ENCODE measurements around the gene SEL1L. TPM values are rescaled to one million over a fixed set of nuclear protein-coding genes. Genes with fewer than 3 reads are reported as not detected.
"Not testable (repeated sequence)": the region's sequence is repeated elsewhere in the genome, so short reads cannot be mapped to it uniquely, and the experiment has no call there.

SEL1L gene
- total and polyA plus RNA-seq, 2 donors (not counting 3 experiments of a cell fraction or from before 2014, with no cell fraction given): 15.0 to 95.0 TPM

DNA sequence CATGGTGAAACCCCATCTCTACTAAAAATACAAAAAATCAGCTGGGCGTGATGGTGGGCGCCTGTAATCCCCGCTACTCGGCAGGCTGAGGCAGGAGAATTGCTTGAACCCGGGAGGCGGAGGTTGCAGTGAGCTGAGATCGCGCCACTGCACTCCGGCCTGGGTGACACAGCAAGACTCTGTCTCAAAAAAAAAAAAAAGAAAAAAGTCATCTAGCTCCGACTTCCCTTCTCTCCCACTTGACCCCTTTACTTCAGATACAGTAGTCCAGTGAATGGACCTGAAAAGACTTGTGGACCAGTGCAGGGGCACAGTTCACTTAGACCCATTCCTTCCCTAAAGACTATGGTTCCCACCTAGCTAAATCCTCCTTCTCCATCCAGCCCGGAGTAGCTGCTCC is 103.9 kb downstream of the SEL1L start:
- BruUV-seq (replicated peaks); H3K4me3 ChIP-seq (replicated peaks in 1 of 3; ENCODE audit: insufficient read depth in 1 of 3, low read depth in 1 of 3, low read length in 3 of 3); dilution Hi-C loops (cut with MboI; ENCODE audit: extremely low pct_ligation_motif_present, low sequenced_read_pairs): not testable (repeated sequence)

GRCh38 chr14:81429028-81429427 is 104.6 kb downstream of the SEL1L start:
- no peak for TF ChIP-seq JUN (IDR thresholded peaks at IDR 0.05; ENCODE audit: borderline replicate concordance, insufficient read depth, insufficient read length, low read depth)
- no peak for TF ChIP-seq FOS (IDR thresholded peaks at IDR 0.05; ENCODE audit: borderline replicate concordance, insufficient read depth, low read length)
- TF ChIP-seq CTCF (IDR thresholded peaks at IDR 0.05; ENCODE audit: extremely low read depth in 1 of 2, insufficient read depth in 1 of 2, low read depth in 1 of 2, low read length in 2 of 2): no peak
- intact Hi-C loops (cut with micrococcal nuclease): no loop called here
- Histone ChIP-seq H3K9ac (replicated peaks; ENCODE audit: extremely low read depth, insufficient read depth, low read length) (no peak overlapping the region), H3K4me1 (ENCODE audit: control insufficient read depth, extremely low read depth, insufficient read depth, low read length) (no peaks in the 10 kb centered on the region), H4K20me1 (replicated peaks; ENCODE audit: control insufficient read depth, extremely low read depth, insufficient read depth, low read length) (no peaks in the 10 kb centered on the region), H3K36me3 (ENCODE audit: control insufficient read depth in 2 of 2, extremely low read depth in 1 of 2, insufficient read depth in 2 of 2, low read length in 2 of 2) (no peaks in the 10 kb centered on the region), H3K27me3 (ENCODE audit: control insufficient read depth in 2 of 2, insufficient read depth in 2 of 2, low read length in 2 of 2) (peaks cover 0 to 4% of the 10 kb centered on the region in 2 experiments), H3K9me1 (replicated peaks; ENCODE audit: control insufficient read depth, extremely low read depth, insufficient read depth, low read length) (no peaks in the 10 kb centered on the region), H3K4me3 (replicated peaks in 1 of 3; ENCODE audit: insufficient read depth in 1 of 3, low read depth in 1 of 3, low read length in 3 of 3) (no peak overlapping the region), H3K4me2 (ENCODE audit: insufficient read depth, low read length) (no peak overlapping the region), H2AFZ (ENCODE audit: low read depth, low read length) (no peak overlapping the region), H3K79me2 (ENCODE audit: control insufficient read depth, insufficient read depth, low read length) (no peaks in the 10 kb centered on the region), H3K9me3 (replicated peaks; ENCODE audit: control insufficient read depth, insufficient read depth, low read length) (no peaks in the 10 kb centered on the region), H3K27ac (ENCODE audit: insufficient read depth, low read depth, low read length) (no peak overlapping the region)
- dilution Hi-C loops (cut with MboI; ENCODE audit: extremely low pct_ligation_motif_present, low sequenced_read_pairs): no loop called here
- no peak for DNase-seq (ENCODE audit: low read depth, low spot score)
- no TSS peak for BruUV-seq (replicated peaks)
- no peak for FAIRE-seq
- POLR2A ChIA-PET: no interaction called here
- CTCF ChIA-PET: interaction anchor here (1.4 kb wide), 1 partner anchor 8 kb away, joined by 4 read pairs; no protein-coding TSS in a partner anchor

More for the DNA sequence above, 103.9 kb downstream of the SEL1L start:
- H3K9ac ChIP-seq (replicated peaks; ENCODE audit: extremely low read depth, insufficient read depth, low read length); H2AFZ ChIP-seq (ENCODE audit: low read depth, low read length); H3K79me2 ChIP-seq (ENCODE audit: control insufficient read depth, insufficient read depth, low read length); intact Hi-C loops (cut with micrococcal nuclease); DNase-seq (ENCODE audit: low read depth, low spot score); H4K20me1 ChIP-seq (replicated peaks; ENCODE audit: control insufficient read depth, extremely low read depth, insufficient read depth, low read length); H3K9me3 ChIP-seq (replicated peaks; ENCODE audit: control insufficient read depth, insufficient read depth, low read length); H3K27ac ChIP-seq (ENCODE audit: insufficient read depth, low read depth, low read length); H3K36me3 ChIP-seq (ENCODE audit: control insufficient read depth in 2 of 2, extremely low read depth in 1 of 2, insufficient read depth in 2 of 2, low read length in 2 of 2); POLR2A ChIA-PET; FAIRE-seq; H3K9me1 ChIP-seq (replicated peaks; ENCODE audit: control insufficient read depth, extremely low read depth, insufficient read depth, low read length); H3K4me1 ChIP-seq (ENCODE audit: control insufficient read depth, extremely low read depth, insufficient read depth, low read length); CTCF ChIA-PET; H3K4me2 ChIP-seq (ENCODE audit: insufficient read depth, low read length); H3K27me3 ChIP-seq (ENCODE audit: control insufficient read depth in 2 of 2, insufficient read depth in 2 of 2, low read length in 2 of 2): not testable (repeated sequence)

Data from endothelial cell of umbilical vein (primary cell).